Endothelial cell of umbilical vein (primary cell): ENCODE measurements around the gene IST1. TPM values are rescaled to one million over a fixed set of nuclear protein-coding genes. Genes with fewer than 3 reads are reported as not detected.

Experiments used
- BruUV-seq: library from RNA; stranded (reverse); fragments of 400-500 nt; replicated peaks from 2 replicates; lab custom pipeline; 2021; lab: Mats Ljungman, UMichigan
- CTCF ChIA-PET: fragments of 300-600, 350-600 bp; sonication (Branson Sonifier 250); formaldehyde crosslinking; loops from one replicate; lab custom pipeline; 2021; ENCODE audit warnings: antibody characterized with exemption, inconsistent platforms; lab: Charles Lee
- POLR2A ChIA-PET: fragments of 300-600, 350-600 bp; sonication (Branson Sonifier 250); formaldehyde crosslinking; loops from one replicate; lab custom pipeline; 2021; ENCODE audit warnings: antibody characterized with exemption, inconsistent platforms; lab: Charles Lee
- DNase-seq: peaks from one replicate; pipeline ENCODE4 v3.0.0-alpha.2; 2011; ENCODE audit warnings: low read depth, low spot score
- FAIRE-seq: peaks from 2 replicates; lab custom pipeline; 2011; peaks lifted over from hg19 to GRCh38; lab: Jason Lieb, UNC
- H2AFZ ChIP-seq: 2 replicates; pipeline ENCODE4 v1.6.0; 2012; ENCODE audit warnings: low read depth, low read length, control low read depth, inconsistent platforms
- H3K27ac ChIP-seq: 2 replicates; pipeline ENCODE4 v1.5.1; 2011; ENCODE audit warnings: low read depth, mild to moderate bottlenecking, control low read depth, low read length, moderate library complexity; ENCODE audit not compliant: insufficient read depth
- H3K27me3 ChIP-seq, 2 experiments: 2 replicates each; pipeline versions ENCODE4 v1.6.0 to v1.6.1; 2011; ENCODE audit warnings: low read length in 2 of 2, mixed read lengths in 1 of 2; ENCODE audit not compliant: control insufficient read depth in 2 of 2, insufficient read depth in 2 of 2
- H3K36me3 ChIP-seq, 2 experiments: 2 replicates in 1 of 2; 3 replicates in 1 of 2; pipeline ENCODE4 v1.5.1; 2011; ENCODE audit warnings: low read length in 2 of 2, mild to moderate bottlenecking in 1 of 2, moderate library complexity in 1 of 2; ENCODE audit not compliant: control insufficient read depth in 2 of 2, insufficient read depth in 2 of 2; ENCODE audit errors: extremely low read depth in 1 of 2
- H3K4me1 ChIP-seq: 3 replicates; pipeline ENCODE4 v1.5.1; 2011; ENCODE audit warnings: mild to moderate bottlenecking, low read length; ENCODE audit not compliant: control insufficient read depth, insufficient read depth; ENCODE audit errors: extremely low read depth
- H3K4me2 ChIP-seq: 2 replicates; pipeline ENCODE4 v1.6.1; 2011; ENCODE audit warnings: low read length, control low read depth, mixed read lengths; ENCODE audit not compliant: insufficient read depth
- H3K4me3 ChIP-seq, 3 experiments: fragments of 200-600 bp in 1 of 3; sonication (generic), shearing (Covaris generic) in 1 of 3; replicated peaks in 1 of 3; 2 replicates each; pipeline ENCODE4 v1.5.1; 2011 to 2016; ENCODE audit warnings: control low read depth in 3 of 3, low read length in 3 of 3, mild to moderate bottlenecking in 2 of 3, inconsistent platforms in 1 of 3, low read depth in 1 of 3, moderate library complexity in 1 of 3; ENCODE audit not compliant: insufficient read depth in 1 of 3
- H3K79me2 ChIP-seq: 2 replicates; pipeline ENCODE4 v1.6.0; 2012; ENCODE audit warnings: low read length, inconsistent platforms; ENCODE audit not compliant: control insufficient read depth, insufficient read depth
- H3K9ac ChIP-seq: replicated peaks from 2 replicates; pipeline ENCODE3; 2011; ENCODE audit warnings: low read length, control low read depth; ENCODE audit not compliant: insufficient read depth; ENCODE audit errors: extremely low read depth
- H3K9me1 ChIP-seq: replicated peaks from 3 replicates; pipeline ENCODE4 v1.6.0; 2011; ENCODE audit warnings: mild to moderate bottlenecking, low read length; ENCODE audit not compliant: control insufficient read depth, insufficient read depth; ENCODE audit errors: extremely low read depth
- H3K9me3 ChIP-seq: replicated peaks from 2 replicates; pipeline ENCODE4 v1.5.1; 2012; ENCODE audit warnings: low read length, inconsistent platforms; ENCODE audit not compliant: control insufficient read depth, insufficient read depth
- H4K20me1 ChIP-seq: replicated peaks from 2 replicates; pipeline ENCODE3; 2011; ENCODE audit warnings: mild to moderate bottlenecking, low read length; ENCODE audit not compliant: control insufficient read depth, insufficient read depth; ENCODE audit errors: extremely low read depth
- CTCF ChIP-seq, 2 donors: IDR thresholded peaks; 1 replicate in 1 of 2; 2 replicates in 1 of 2; pipeline ENCODE4 v1.5.1; 2011; ENCODE audit warnings: low read length in 2 of 2, mild to moderate bottlenecking in 2 of 2, moderate library complexity in 2 of 2, control low read depth in 1 of 2, inconsistent platforms in 1 of 2, low read depth in 1 of 2; ENCODE audit not compliant: insufficient read depth in 1 of 2; ENCODE audit errors: extremely low read depth in 1 of 2
- EZH2 ChIP-seq: IDR thresholded peaks from 2 replicates; pipeline ENCODE4 v1.6.1; 2012; ENCODE audit warnings: borderline replicate concordance, low read depth, mild to moderate bottlenecking, moderate library complexity, low read length, inconsistent platforms; ENCODE audit not compliant: severe bottlenecking
- FOS ChIP-seq: IDR thresholded peaks from 2 replicates; pipeline ENCODE4 v1.6.1; 2011; ENCODE audit warnings: mild to moderate bottlenecking, low read length, moderate library complexity, borderline replicate concordance; ENCODE audit not compliant: insufficient read depth
- GATA2 ChIP-seq: IDR thresholded peaks from 2 replicates; pipeline ENCODE4 v1.7.0; 2011; ENCODE audit warnings: low read depth, mild to moderate bottlenecking, moderate library complexity, mixed read lengths, low read length; ENCODE audit not compliant: insufficient read length, insufficient read depth
- JUN ChIP-seq: IDR thresholded peaks from 2 replicates; pipeline ENCODE4 v1.6.1; 2011; ENCODE audit warnings: borderline replicate concordance, low read depth; ENCODE audit not compliant: insufficient read length, insufficient read depth
- MYC ChIP-seq: IDR thresholded peaks from one replicate; pipeline ENCODE4 v1.6.1; 2011; ENCODE audit warnings: mild to moderate bottlenecking, low read depth, low read length
- POLR2A ChIP-seq: IDR thresholded peaks from 2 replicates; pipeline ENCODE4 v1.6.1; 2012; ENCODE audit warnings: low read depth, mild to moderate bottlenecking, control low read depth, low read length
- POLR2AphosphoS5 ChIP-seq: IDR thresholded peaks from 2 replicates; pipeline ENCODE4 v1.6.1; 2012; ENCODE audit warnings: low read depth, mild to moderate bottlenecking, control low read depth, low read length, moderate library complexity; ENCODE audit not compliant: insufficient read depth
- dilution Hi-C: fragments of 300-500 bp; cut with MboI; formaldehyde crosslinking; loops from one replicate; pipeline ENCODE4 v1.15.0; 2019; ENCODE audit warnings: low sequenced_read_pairs; ENCODE audit not compliant: extremely low pct_ligation_motif_present
- intact Hi-C: fragments of 100-400 bp; cut with micrococcal nuclease; formaldehyde crosslinking; loops from one replicate; pipeline ENCODE4 v1.10.0; 2022
- polyA plus RNA-seq, 4 experiments: library from polyadenylated mRNA; depleted of rRNA in 3 of 4; stranded (reverse) in 3 of 4; unstranded in 1 of 4; fragments of >200 nt; gene quantifications; 2 replicates each; pipeline versions ENCODE4 v1.2.1 to v1.2.3, GENCODE V29; 2011 to 2012; ENCODE audit warnings: missing spikeins in 1 of 4
- total RNA-seq: library from RNA; stranded (reverse); gene quantifications from 2 replicates; pipeline ENCODE4 v1.2.3, GENCODE V29; 2021
- TF ChIP-seq, protein P1 (sequence below): IDR thresholded peaks from 2 replicates; pipeline ENCODE4 v1.6.1; 2011; ENCODE audit not compliant: insufficient read depth, insufficient read length

IST1 gene
- total and polyA plus RNA-seq, 2 donors (not counting 3 experiments of a cell fraction or from before 2014, with no cell fraction given) = 145 to 165 TPM

- H3K9me3 ChIP-seq = no peaks in the 10 kb centered on the region
- no peak for TF ChIP-seq EZH2
- TF ChIP-seq FOS = no peak
- TF ChIP-seq, protein P1, sequence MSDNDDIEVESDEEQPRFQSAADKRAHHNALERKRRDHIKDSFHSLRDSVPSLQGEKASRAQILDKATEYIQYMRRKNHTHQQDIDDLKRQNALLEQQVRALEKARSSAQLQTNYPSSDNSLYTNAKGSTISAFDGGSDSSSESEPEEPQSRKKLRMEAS = no peak
- no peak for TF ChIP-seq GATA2
- TF ChIP-seq POLR2AphosphoS5 = no peak
- no peak for TF ChIP-seq JUN
- no peak for TF ChIP-seq MYC
- TF ChIP-seq POLR2A = no peak
- no peak for TF ChIP-seq CTCF (IDR thresholded peaks at IDR 0.05; ENCODE audit: extremely low read depth in 1 of 2, insufficient read depth in 1 of 2, low read depth in 1 of 2, low read length in 2 of 2)
- no peak overlapping the region for H3K27ac ChIP-seq
- no peak overlapping the region for H3K4me3 ChIP-seq
- H3K9ac ChIP-seq = no peak overlapping the region
- DNase-seq (no peak), FAIRE-seq (no peak)
- dilution Hi-C loops = no loop called here
- H3K9me1 ChIP-seq = no peaks in the 10 kb centered on the region
- no peaks in the 10 kb centered on the region for H3K27me3 ChIP-seq
- no TSS peak for BruUV-seq
- H2AFZ ChIP-seq = no peak overlapping the region
- no peaks in the 10 kb centered on the region for H3K79me2 ChIP-seq
- peaks cover 0 to 4% of the 10 kb centered on the region in 2 experiments for H3K36me3 ChIP-seq
- CTCF ChIA-PET = interaction anchor here (5.4 kb wide), 1 partner anchor 9 kb away, joined by 50 read pairs; the partner anchor contains the start of gene ZNF821
- intact Hi-C loops = no loop called here
- POLR2A ChIA-PET = no interaction called here
- H4K20me1 ChIP-seq = no peaks in the 10 kb centered on the region
- no peaks in the 10 kb centered on the region for H3K4me1 ChIP-seq
- H3K4me2 ChIP-seq = no peak overlapping the region
These were observed 22.1 kb upstream of the IST1 start for GRCh38 chr16:71873199-71873598.
